Mucosa of stomach (tissue), 1 donor: ENCODE results near the gene STARD13.

Experiments
- H3K27me3 ChIP-seq: one replicate; pipeline ENCODE4 v1.7.0; 2013; ENCODE audit warnings: mild to moderate bottlenecking, low read length; ENCODE audit not compliant: control insufficient read depth, insufficient read depth
- H3K36me3 ChIP-seq: one replicate; pipeline ENCODE4 v1.7.0; 2013; ENCODE audit warnings: low read length; ENCODE audit not compliant: control insufficient read depth, insufficient read depth
- H3K4me1 ChIP-seq: one replicate; pipeline ENCODE4 v1.7.0; 2013; ENCODE audit warnings: mild to moderate bottlenecking, low read length; ENCODE audit not compliant: control insufficient read depth, insufficient read depth
- H3K4me3 ChIP-seq: one replicate; pipeline ENCODE4 v1.7.0; 2013; ENCODE audit warnings: low read length
- H3K9ac ChIP-seq: one replicate; pipeline ENCODE4 v1.7.0; 2013; ENCODE audit warnings: mild to moderate bottlenecking, low read length, moderate library complexity
- H3K9me3 ChIP-seq: one replicate; pipeline ENCODE4 v1.7.0; 2013; ENCODE audit warnings: mild to moderate bottlenecking, low read length, moderate library complexity; ENCODE audit not compliant: control insufficient read depth
- donor health status: Pancreatic carcinoma.

STARD13 gene

GRCh38 chr13:33115274-33115673 is 170.3 kb downstream of the STARD13 start:
- no peaks in the 10 kb centered on the region for H3K27me3 ChIP-seq
- no peak overlapping the region for H3K9ac ChIP-seq
- H3K36me3 ChIP-seq: no peaks in the 10 kb centered on the region
- H3K4me3 ChIP-seq: no peak overlapping the region
- no peaks in the 10 kb centered on the region for H3K9me3 ChIP-seq
- peaks cover 90% of the 10 kb centered on the region for H3K4me1 ChIP-seq

DNA sequence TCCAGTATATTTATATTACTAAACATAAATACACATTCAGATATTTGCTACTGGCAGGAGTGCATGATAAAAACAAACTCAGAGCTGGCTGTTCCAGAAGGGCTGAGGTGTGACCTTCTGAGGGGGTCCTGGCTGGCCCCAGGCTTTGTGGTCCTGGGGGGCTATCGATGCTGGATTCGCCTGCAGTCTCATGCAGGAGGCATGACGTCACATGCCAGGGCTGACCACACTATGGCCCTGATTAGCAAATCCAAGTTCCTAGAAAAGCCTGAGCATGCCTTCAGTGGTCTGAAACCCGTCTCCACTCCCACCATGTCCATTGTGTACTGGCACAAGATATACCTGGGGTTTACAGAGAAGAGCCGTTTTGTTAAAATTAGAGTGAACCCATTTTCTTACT is 171.4 kb downstream of the STARD13 start:
- Histone ChIP-seq H3K4me1 (peaks cover 79% of the 10 kb centered on the region), H3K9ac (no peak overlapping the region), H3K36me3 (no peaks in the 10 kb centered on the region), H3K27me3 (no peaks in the 10 kb centered on the region), H3K4me3 (no peak overlapping the region), H3K9me3 (no peaks in the 10 kb centered on the region)

DNA sequence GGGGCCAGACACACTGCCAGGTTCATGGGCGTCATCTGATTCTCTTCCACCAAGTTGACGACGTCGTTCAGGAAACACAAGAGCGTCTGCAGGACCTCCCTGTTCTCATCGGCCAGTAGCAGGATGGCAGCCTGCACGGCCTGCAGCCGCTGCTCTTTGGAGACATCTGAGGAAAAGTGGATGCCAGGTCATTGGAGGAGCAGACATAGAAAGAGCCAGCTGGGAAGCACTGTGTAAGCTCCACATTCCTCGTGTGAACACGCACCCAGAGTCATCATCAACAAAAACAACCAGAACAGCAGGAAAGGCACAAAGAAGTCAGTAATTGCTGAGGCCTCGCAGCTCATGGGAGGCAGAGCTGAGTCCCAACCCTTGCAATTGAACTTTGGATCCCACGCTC is 172.8 kb downstream of the STARD13 start:
- H3K9me3 ChIP-seq: no peaks in the 10 kb centered on the region
- H3K4me1 ChIP-seq: peaks cover 66% of the 10 kb centered on the region
- H3K27me3 ChIP-seq: no peaks in the 10 kb centered on the region
- no peak overlapping the region for H3K4me3 ChIP-seq
- H3K9ac ChIP-seq: no peak overlapping the region
- no peaks in the 10 kb centered on the region for H3K36me3 ChIP-seq

DNA sequence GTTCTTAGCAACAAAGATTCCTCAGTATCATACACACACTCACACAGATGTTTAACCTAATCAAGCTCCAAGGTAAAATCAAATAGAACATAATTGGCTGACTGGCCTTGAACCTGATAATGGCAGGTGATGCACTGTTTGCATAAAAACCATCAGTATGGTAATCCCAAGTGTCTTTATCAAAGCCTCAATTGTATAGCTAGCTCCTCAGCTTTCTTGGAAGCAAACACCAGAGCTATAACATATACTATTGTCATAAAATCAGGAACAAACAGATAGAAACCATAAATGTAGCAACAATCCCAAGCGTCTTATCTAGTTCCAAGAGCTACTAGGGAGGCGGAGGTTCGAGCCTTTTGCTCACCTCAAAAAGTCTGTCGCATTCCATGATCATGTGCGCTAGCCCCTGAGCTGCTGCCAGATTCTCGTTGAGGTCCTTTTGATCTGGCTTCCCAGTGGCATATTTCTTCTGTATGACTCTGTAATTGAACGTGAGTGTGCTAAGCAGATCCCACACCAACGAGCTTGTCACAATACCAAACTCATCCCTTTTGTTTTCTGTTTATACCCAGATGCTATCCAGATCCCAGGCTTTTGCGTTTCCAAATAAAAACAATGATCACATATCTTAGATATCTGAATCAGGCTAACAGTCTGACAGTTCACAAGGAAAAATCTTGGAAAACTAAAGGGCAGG is 174.0 kb downstream of the STARD13 start:
- Histone ChIP-seq H3K4me1 (peaks cover 57% of the 10 kb centered on the region), H3K27me3 (no peaks in the 10 kb centered on the region), H3K36me3 (no peaks in the 10 kb centered on the region), H3K4me3 (no peak overlapping the region), H3K9ac (no peak overlapping the region), H3K9me3 (no peaks in the 10 kb centered on the region)

DNA sequence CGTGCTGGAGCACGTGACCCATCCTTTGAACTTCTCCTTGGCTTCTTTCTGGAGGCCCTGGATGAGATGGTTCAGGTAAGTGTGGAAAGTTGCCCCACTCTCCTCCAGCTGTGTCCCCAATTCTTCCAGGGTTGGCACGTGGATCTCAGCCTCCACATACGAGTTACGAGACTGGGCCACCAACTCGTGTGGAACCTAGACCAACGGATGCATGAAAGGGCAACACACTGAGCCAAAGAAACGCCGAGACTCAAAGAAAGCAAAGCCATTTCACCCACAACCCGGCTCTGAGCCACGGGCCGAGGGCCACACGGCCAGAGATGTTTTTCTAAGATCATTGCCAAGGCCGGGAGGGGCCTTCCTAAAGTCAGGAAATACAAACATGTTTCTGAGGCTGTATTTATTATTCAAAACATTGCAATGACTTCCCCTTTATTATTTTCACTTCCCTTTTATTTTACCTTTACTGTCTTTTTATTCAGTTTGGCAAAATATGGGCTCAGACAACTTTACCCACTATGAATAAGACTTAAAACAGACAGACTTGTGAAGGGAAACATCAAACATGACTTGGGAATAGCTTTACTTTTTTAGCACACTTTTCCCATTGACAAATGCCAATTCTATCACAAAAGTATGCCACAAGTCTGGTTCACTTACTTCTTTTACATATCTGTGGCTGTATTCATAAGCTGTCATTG is 174.7 kb downstream of the STARD13 start:
- Histone ChIP-seq H3K9ac (no peak overlapping the region), H3K36me3 (no peaks in the 10 kb centered on the region), H3K27me3 (no peaks in the 10 kb centered on the region), H3K9me3 (no peaks in the 10 kb centered on the region), H3K4me3 (no peak overlapping the region), H3K4me1 (peaks cover 50% of the 10 kb centered on the region)

GRCh38 chr13:33110386-33110712 is 175.2 kb downstream of the STARD13 start:
- H3K9me3 ChIP-seq: no peaks in the 10 kb centered on the region
- no peak overlapping the region for H3K4me3 ChIP-seq
- H3K36me3 ChIP-seq: no peaks in the 10 kb centered on the region
- H3K9ac ChIP-seq: no peak overlapping the region
- H3K27me3 ChIP-seq: no peaks in the 10 kb centered on the region
- peaks cover 45% of the 10 kb centered on the region for H3K4me1 ChIP-seq

GRCh38 chr13:33109801-33110200 is 175.8 kb downstream of the STARD13 start:
- Histone ChIP-seq H3K36me3 (no peaks in the 10 kb centered on the region), H3K4me3 (no peak overlapping the region), H3K4me1 (peaks cover 39% of the 10 kb centered on the region), H3K9me3 (no peaks in the 10 kb centered on the region), H3K27me3 (no peaks in the 10 kb centered on the region), H3K9ac (no peak overlapping the region)

DNA sequence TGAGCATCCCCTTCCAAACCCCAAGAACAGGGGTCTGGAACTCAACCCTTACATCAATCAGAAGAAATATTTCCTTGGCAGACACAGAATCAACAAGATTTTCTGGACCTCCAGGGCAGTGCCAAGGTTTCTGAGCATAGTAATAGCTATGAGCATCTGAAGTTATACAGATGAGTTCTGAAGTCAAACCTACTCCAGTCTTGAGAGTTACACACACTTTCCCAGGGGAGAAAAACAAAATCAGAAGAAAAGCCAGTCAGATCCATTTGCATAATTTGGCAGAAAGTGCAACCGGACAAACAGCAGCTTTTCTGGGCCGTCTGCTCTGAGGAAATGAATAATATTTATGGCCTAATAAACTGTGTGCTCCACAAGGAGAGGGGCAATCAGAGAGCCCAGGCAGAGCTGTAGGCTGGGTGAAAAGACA is 176.3 kb downstream of the STARD13 start:
- peaks cover 34% of the 10 kb centered on the region for H3K4me1 ChIP-seq
- H3K9ac ChIP-seq: no peak overlapping the region

GRCh38 chr13:33108620-33109019 is 176.9 kb downstream of the STARD13 start:
- peaks cover 28% of the 10 kb centered on the region for H3K4me1 ChIP-seq

More for the DNA sequence above, 176.3 kb downstream of the STARD13 start:
- no peaks in the 10 kb centered on the region for H3K36me3 ChIP-seq
- no peaks in the 10 kb centered on the region for H3K27me3 ChIP-seq
- no peak overlapping the region for H3K4me3 ChIP-seq
- H3K9me3 ChIP-seq: no peaks in the 10 kb centered on the region

DNA sequence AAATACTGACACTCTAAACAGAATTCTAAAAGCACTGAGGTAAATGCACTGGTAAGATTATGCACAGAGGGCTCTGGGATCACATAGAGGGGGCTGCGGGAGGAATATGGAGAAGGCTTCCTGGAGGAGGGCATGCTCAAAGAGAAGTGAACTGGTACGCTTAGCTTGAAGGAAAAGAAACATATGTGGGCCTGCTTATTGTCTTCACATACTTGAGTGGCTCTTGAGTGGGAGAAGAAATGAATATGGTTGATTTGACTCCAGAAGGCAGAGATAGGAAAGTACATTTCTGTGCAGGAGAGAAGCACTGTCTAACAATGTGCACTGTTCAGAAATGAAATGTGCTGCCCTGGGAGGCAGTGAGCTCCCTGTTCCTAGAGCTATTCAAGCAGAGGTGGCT is 178.2 kb downstream of the STARD13 start:
- no peaks in the 10 kb centered on the region for H3K27me3 ChIP-seq
- peaks cover 15% of the 10 kb centered on the region for H3K4me1 ChIP-seq
- no peak overlapping the region for H3K4me3 ChIP-seq
- H3K36me3 ChIP-seq: no peaks in the 10 kb centered on the region
- H3K9ac ChIP-seq: no peak overlapping the region
- no peaks in the 10 kb centered on the region for H3K9me3 ChIP-seq

More at GRCh38 chr13:33108620-33109019, 176.9 kb downstream of the STARD13 start:
- Histone ChIP-seq H3K27me3 (no peaks in the 10 kb centered on the region), H3K9ac (no peak overlapping the region), H3K9me3 (no peaks in the 10 kb centered on the region), H3K4me3 (no peak overlapping the region), H3K36me3 (no peaks in the 10 kb centered on the region)

DNA sequence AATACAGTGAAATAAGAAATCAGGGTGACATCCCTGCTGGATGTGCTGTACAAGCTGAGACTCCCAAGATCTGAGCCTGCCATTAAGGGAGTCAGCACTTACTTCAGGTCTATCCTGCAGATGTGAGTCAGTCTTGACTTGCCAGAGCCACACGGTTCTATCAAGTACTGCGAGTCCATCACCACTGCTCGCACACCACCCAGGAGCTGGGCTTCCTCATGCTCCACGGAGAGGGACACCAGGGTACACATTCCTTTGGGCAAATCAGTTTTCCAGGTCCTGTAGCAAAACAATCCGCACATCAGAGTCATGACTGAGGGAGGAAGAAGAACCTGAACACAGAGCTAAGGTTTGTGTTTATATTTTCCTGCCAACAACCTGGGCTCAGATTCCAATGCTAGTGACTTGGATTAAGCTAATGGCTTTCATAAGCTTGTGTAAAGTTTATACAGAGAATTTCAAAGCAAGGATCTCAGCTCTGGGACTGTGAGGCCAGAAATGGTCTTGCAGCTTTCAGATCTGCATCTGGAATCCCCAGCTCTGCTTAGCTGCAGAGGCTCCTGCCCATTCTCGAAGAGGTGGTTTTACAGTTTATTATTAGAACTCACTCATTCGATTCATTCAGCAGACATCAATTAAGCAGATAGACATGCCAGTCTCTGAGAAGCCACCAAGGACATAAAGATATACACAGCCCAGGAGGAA is 178.7 kb downstream of the STARD13 start:
- peaks cover 14% of the 10 kb centered on the region for H3K4me1 ChIP-seq
- H3K9ac ChIP-seq: no peak overlapping the region
- H3K27me3 ChIP-seq: no peaks in the 10 kb centered on the region
- H3K4me3 ChIP-seq: no peak overlapping the region
- no peaks in the 10 kb centered on the region for H3K9me3 ChIP-seq
- no peaks in the 10 kb centered on the region for H3K36me3 ChIP-seq

GRCh38 chr13:33105387-33106005 is 180.1 kb downstream of the STARD13 start:
- no peaks in the 10 kb centered on the region for H3K36me3 ChIP-seq
- no peak overlapping the region for H3K4me3 ChIP-seq
- peaks cover 3% of the 10 kb centered on the region for H3K4me1 ChIP-seq
- no peak overlapping the region for H3K9ac ChIP-seq
- H3K9me3 ChIP-seq: no peaks in the 10 kb centered on the region
- H3K27me3 ChIP-seq: no peaks in the 10 kb centered on the region
